SU-DHL-6 (cell line): Measurements from ENCODE around the gene SUCLG2.

Experiments
- H2AFZ ChIP-seq: fragments of 200-600 bp; sonication (generic); 2 replicates; pipeline ENCODE4 v1.6.1; 2014; ENCODE audit warnings: low read depth, mild to moderate bottlenecking, moderate library complexity, mixed read lengths, antibody characterized with exemption, low read length; ENCODE audit not compliant: severe bottlenecking
- H3F3A ChIP-seq: fragments of 200-600 bp; shearing (Covaris generic); 2 replicates; pipeline ENCODE4 v1.6.0; 2016; ENCODE audit warnings: antibody characterized with exemption, mild to moderate bottlenecking; ENCODE audit not compliant: insufficient read depth
- H3K27ac ChIP-seq: fragments of 200-600 bp; sonication (generic); 2 replicates; pipeline ENCODE4 v1.5.1; 2016; ENCODE audit warnings: low read depth, mild to moderate bottlenecking, low read length, moderate library complexity, mixed read lengths
- H3K27me3 ChIP-seq: fragments of 200-600 bp; sonication (generic), shearing (Covaris generic); 2 replicates; pipeline ENCODE4 v1.6.0; 2014; ENCODE audit warnings: mild to moderate bottlenecking, low read length
- H3K36me3 ChIP-seq: fragments of 200-600 bp; sonication (generic); 2 replicates; pipeline ENCODE4 v1.6.1; 2014; ENCODE audit warnings: mild to moderate bottlenecking, low read length, mixed read lengths
- H3K4me2 ChIP-seq: fragments of 300-600, 200-600 bp; shearing (Covaris generic), sonication (generic); 2 replicates; pipeline ENCODE4 v1.6.0; 2014; ENCODE audit warnings: low read length, low read depth, mild to moderate bottlenecking; ENCODE audit not compliant: poor library complexity, severe bottlenecking
- H3K4me3 ChIP-seq: fragments of 200-600 bp; sonication (generic); 2 replicates; pipeline ENCODE4 v1.5.1; 2014; ENCODE audit warnings: antibody characterized with exemption, low read length, mild to moderate bottlenecking, mixed read lengths; ENCODE audit not compliant: insufficient read depth, poor library complexity, severe bottlenecking
- H3K79me2 ChIP-seq: fragments of 200-600 bp; sonication (generic); 2 replicates; pipeline ENCODE4 v1.6.1; 2014; ENCODE audit warnings: mild to moderate bottlenecking, low read length, moderate library complexity; ENCODE audit not compliant: insufficient read depth
- H3K9ac ChIP-seq: fragments of 200-600 bp; sonication (generic); 2 replicates; pipeline ENCODE4 v1.7.0; 2014; ENCODE audit warnings: mild to moderate bottlenecking, low read length
- H3K9me2 ChIP-seq: fragments of 200-600 bp; sonication (generic); replicated peaks from 2 replicates; pipeline ENCODE4 v1.6.1; 2014; ENCODE audit warnings: low read length; ENCODE audit not compliant: insufficient read depth
- H3K9me3 ChIP-seq: fragments of 200-600 bp; sonication (generic); 2 replicates; pipeline ENCODE4 v1.6.1; 2014; ENCODE audit warnings: low read length, mixed read lengths; ENCODE audit not compliant: insufficient read depth
- H4K20me1 ChIP-seq: fragments of 200-600 bp; sonication (generic); 2 replicates; pipeline ENCODE4 v1.6.1; 2014; ENCODE audit warnings: low read depth, mild to moderate bottlenecking, antibody characterized with exemption, low read length, moderate library complexity, mixed read lengths
- EZH2phosphoT487 ChIP-seq: fragments of 200-600 bp; sonication (generic), shearing (Covaris generic); conservative IDR thresholded peaks from 2 replicates; pipeline ENCODE4 v1.6.1; 2018; ENCODE audit warnings: mild to moderate bottlenecking, antibody characterized with exemption, low read length, moderate library complexity, mixed read lengths
- TF ChIP-seq, protein P1 (sequence below): fragments of 200-600 bp; sonication (generic); IDR thresholded peaks from one replicate; pipeline ENCODE4 v1.5.1; 2017; ENCODE audit warnings: antibody characterized with exemption, mild to moderate bottlenecking, low read length, moderate library complexity; ENCODE audit not compliant: insufficient read depth, poor library complexity, severe bottlenecking

Gene SUCLG2

DNA sequence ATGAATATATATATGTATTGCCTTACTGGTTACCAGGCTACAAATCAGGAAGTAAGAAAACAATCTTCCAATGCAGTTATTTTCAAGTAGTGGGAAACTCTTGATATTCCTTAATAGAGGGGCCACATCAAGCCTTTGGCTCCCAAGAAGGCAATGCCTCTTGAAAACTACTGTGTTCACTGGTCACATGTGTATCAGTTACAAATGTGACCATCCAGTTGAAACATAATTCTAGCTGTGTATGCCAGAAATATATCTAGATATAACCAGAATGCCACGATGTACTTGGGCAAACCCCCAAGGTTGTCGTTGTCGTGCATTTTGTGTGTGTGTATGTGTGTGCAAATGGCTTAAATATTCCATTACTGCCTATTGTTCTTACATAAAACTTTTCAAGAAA is 200.8 kb downstream of the SUCLG2 start:
- H3F3A ChIP-seq = no peaks in the 10 kb centered on the region

DNA sequence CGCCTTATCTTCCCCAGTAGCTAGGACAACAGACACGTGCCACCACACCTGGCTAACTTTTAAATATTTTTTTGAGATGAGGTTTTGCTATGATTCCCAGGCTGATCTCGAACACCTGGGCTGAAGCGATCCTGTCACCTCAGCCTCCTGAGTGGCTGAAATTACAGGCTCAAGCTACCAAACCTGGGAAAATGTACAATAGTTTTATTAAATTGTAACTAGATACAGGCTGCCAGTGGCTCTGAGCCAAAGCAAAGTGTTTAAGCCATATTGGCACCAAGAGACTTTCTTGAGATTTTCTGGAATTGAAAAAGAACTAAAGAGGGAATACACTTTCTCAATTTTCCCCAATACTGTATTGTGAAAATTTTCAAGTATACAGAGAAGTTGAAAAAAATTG is 204.3 kb downstream of the SUCLG2 start:
- Histone ChIP-seq H3K27ac (no peak overlapping the region), H3K36me3 (no peaks in the 10 kb centered on the region), H3K9me3 (no peaks in the 10 kb centered on the region), H3K4me3 (no peak overlapping the region), H3K27me3 (no peaks in the 10 kb centered on the region), H3F3A (no peaks in the 10 kb centered on the region; the same call in 1 of the 2 replicates), H4K20me1 (no peaks in the 10 kb centered on the region), H3K9me2 (no peaks in the 10 kb centered on the region), H3K4me2 (no peak overlapping the region), H3K79me2 (no peaks in the 10 kb centered on the region), H2AFZ (no peak overlapping the region), H3K9ac (no peak overlapping the region)
- TF ChIP-seq, protein P1, sequence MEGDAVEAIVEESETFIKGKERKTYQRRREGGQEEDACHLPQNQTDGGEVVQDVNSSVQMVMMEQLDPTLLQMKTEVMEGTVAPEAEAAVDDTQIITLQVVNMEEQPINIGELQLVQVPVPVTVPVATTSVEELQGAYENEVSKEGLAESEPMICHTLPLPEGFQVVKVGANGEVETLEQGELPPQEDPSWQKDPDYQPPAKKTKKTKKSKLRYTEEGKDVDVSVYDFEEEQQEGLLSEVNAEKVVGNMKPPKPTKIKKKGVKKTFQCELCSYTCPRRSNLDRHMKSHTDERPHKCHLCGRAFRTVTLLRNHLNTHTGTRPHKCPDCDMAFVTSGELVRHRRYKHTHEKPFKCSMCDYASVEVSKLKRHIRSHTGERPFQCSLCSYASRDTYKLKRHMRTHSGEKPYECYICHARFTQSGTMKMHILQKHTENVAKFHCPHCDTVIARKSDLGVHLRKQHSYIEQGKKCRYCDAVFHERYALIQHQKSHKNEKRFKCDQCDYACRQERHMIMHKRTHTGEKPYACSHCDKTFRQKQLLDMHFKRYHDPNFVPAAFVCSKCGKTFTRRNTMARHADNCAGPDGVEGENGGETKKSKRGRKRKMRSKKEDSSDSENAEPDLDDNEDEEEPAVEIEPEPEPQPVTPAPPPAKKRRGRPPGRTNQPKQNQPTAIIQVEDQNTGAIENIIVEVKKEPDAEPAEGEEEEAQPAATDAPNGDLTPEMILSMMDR = no peak
- no peak for TF ChIP-seq EZH2phosphoT487

More for the DNA sequence above, 200.8 kb downstream of the SUCLG2 start:
- H2AFZ ChIP-seq = no peak overlapping the region
- no peaks in the 10 kb centered on the region for H3K36me3 ChIP-seq
- H3K9me2 ChIP-seq = no peaks in the 10 kb centered on the region
- H3K4me2 ChIP-seq = no peak overlapping the region
- H4K20me1 ChIP-seq = no peaks in the 10 kb centered on the region
- TF ChIP-seq, protein P1 = no peak
- no peak for TF ChIP-seq EZH2phosphoT487
- H3K9me3 ChIP-seq = no peaks in the 10 kb centered on the region
- no peak overlapping the region for H3K27ac ChIP-seq
- H3K4me3 ChIP-seq = no peak overlapping the region
- no peaks in the 10 kb centered on the region for H3K79me2 ChIP-seq
- H3K27me3 ChIP-seq = no peaks in the 10 kb centered on the region
- no peak overlapping the region for H3K9ac ChIP-seq

DNA sequence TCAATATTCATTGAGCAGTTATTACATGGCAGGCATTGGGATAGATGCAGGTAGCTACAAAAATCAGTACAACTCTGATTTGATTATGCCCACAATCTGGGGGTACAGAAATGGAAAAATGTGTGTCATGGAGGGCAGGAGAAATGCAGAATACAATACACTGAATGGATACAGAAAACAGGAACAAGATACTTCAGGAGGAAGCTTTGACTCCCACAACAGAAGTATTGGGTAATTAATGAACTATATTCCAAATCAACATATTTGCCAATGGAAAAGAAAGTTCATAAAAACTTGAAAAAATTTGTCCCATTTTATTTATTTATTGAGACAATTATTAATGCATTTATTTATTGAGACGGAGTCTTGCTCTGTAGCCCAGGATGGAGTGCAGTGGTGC is 207.0 kb downstream of the SUCLG2 start:
- H3K27me3 ChIP-seq = no peaks in the 10 kb centered on the region
- no peak overlapping the region for H3K9ac ChIP-seq
- H3K79me2 ChIP-seq = no peaks in the 10 kb centered on the region
- H4K20me1 ChIP-seq = no peaks in the 10 kb centered on the region
- H3K36me3 ChIP-seq = no peaks in the 10 kb centered on the region
- H3K4me2 ChIP-seq = no peak overlapping the region
- H3K4me3 ChIP-seq = no peak overlapping the region
- H3K9me3 ChIP-seq = no peaks in the 10 kb centered on the region
- no peak overlapping the region for H3K27ac ChIP-seq
- TF ChIP-seq, protein P1 = no peak
- TF ChIP-seq EZH2phosphoT487 = no peak
- no peaks in the 10 kb centered on the region for H3K9me2 ChIP-seq
- H2AFZ ChIP-seq = no peak overlapping the region
- H3F3A ChIP-seq = no peaks in the 10 kb centered on the region; the same call in 1 of the 2 replicates

DNA sequence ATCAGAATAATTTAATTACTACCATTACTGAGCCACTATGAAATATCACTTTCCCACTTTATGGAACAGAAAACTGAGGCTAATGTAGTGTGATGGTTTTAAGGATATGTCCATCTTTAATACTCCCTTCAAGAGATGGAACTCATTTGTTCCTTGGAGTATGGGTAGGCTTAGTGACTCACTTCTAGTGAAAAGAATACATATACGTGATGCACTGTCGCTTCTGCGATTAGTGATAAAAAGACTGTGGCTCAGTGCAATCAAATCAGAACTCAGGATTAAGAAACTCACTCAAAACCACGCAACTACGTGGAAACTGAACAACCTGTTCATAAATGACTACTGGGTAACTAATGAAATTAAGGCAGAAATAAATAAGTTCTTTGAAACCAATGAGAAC is 216.6 kb downstream of the SUCLG2 start:
- Histone ChIP-seq H2AFZ (no peak overlapping the region), H3K9me3 (no peaks in the 10 kb centered on the region), H3K9ac (no peak overlapping the region), H3K27me3 (no peaks in the 10 kb centered on the region), H3K79me2 (no peaks in the 10 kb centered on the region), H3K27ac (no peak overlapping the region), H4K20me1 (no peaks in the 10 kb centered on the region), H3K4me2 (no peak overlapping the region), H3K4me3 (no peak overlapping the region), H3K9me2 (no peaks in the 10 kb centered on the region), H3F3A (no peaks in the 10 kb centered on the region), H3K36me3 (0 out of 2 replicates have a peak, but pooled peaks cover 3% of the 10 kb centered on the region)
- no peak for TF ChIP-seq EZH2phosphoT487
- TF ChIP-seq, protein P1 = no peak
